NCI-H1694 (cell line): ENCODE results near the gene ZBP1.

Experiments
- DNase-seq: peaks from one replicate; lab custom pipeline; 2025; lab: John Stamatoyannopoulos, UW

The ZBP1 gene

DNA sequence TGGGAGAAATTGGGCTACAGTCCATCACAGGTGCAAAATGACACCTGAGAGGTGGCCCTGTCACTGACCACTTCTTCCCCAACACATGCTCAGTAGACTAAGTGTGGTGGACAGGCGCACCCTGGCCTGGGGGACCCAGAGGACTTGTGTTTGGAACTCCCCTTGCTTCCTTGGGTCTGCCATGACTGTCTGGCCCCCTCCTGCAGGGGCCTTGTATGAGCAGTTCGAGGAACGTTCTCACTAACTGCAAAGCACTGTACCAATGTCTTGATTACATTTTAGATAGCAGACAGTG, 63.3 kb downstream of the ZBP1 start:
- DNase-seq = no peak

DNA sequence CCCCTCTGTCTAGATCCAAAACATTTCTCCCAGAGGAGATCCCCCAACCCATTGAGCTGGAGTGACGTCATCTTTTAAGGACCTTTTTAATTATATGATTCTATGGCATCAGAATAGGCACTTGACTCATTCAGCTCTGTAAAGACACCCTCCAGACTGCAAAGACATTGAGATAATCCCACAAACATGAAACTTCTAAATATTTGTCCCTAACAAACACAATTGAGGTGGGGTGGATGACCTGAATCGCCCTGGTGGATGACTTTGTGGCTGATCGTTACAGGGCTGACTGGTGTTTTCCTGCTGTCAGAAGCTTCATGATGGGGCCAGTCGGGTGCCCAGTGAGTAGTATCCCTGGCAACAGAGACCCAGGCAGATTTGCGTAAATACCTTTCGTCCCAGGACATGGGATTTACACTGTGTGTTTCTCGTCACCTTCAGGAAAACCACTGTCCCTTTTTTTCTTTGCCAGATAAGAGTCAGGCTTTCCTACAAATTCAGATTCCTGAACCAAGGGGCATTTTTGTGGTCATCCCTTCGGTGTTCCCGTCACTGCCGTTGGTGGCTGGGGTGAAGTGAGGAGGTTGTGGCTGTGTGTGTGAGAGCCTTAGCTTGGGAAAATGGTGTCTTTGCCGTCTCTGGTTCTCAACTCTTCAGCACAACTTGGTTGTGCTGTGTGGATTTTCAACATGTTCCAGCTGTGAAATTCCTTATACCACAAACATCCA, 64.6 kb downstream of the ZBP1 start:
- no peak for DNase-seq
